ENCODE data around the gene IL21.
"Not testable (repeated sequence)": the region's sequence is repeated elsewhere in the genome, so short reads cannot be mapped to it uniquely, and the experiment has no call there.

The IL21 gene

GRCh38 chr4:122661176-122662160, 40.6 kb upstream of the IL21 start:
- Histone ChIP-seq H3K27ac (ENCODE audit: insufficient read depth, low read length, poor library complexity, severe bottlenecking) (no peak overlapping the region), H3K36me3 (ENCODE audit: control insufficient read depth, insufficient read depth, low read length) (no peaks in the 10 kb centered on the region), H3K9me3 (ENCODE audit: control insufficient read depth, low read length) (no peaks in the 10 kb centered on the region), H3K4me1 (ENCODE audit: control insufficient read depth, insufficient read depth, low read length, poor library complexity, severe bottlenecking) (no peaks in the 10 kb centered on the region), H3K4me3 (ENCODE audit: insufficient read depth, low read depth, low read length, poor library complexity, severe bottlenecking) (no peak overlapping the region), H3K27me3 (replicated peaks; ENCODE audit: control insufficient read depth, insufficient read depth, low read length, poor library complexity, severe bottlenecking) (no peaks in the 10 kb centered on the region)
- no peak for DNase-seq

- no peak overlapping the region for H3K4me3 ChIP-seq (ENCODE audit: insufficient read depth, low read depth, low read length, poor library complexity, severe bottlenecking)
- H3K36me3 ChIP-seq (ENCODE audit: control insufficient read depth, insufficient read depth, low read length): no peaks in the 10 kb centered on the region
- no peaks in the 10 kb centered on the region for H3K4me1 ChIP-seq (ENCODE audit: control insufficient read depth, insufficient read depth, low read length, poor library complexity, severe bottlenecking)
- H3K9me3 ChIP-seq (ENCODE audit: control insufficient read depth, low read length): no peaks in the 10 kb centered on the region
- H3K27me3 ChIP-seq (replicated peaks; ENCODE audit: control insufficient read depth, insufficient read depth, low read length, poor library complexity, severe bottlenecking): no peaks in the 10 kb centered on the region
- no peak overlapping the region for H3K27ac ChIP-seq (ENCODE audit: insufficient read depth, low read length, poor library complexity, severe bottlenecking)
- DNase-seq: no peak
Observed at GRCh38 chr4:122658818-122659295, 38.0 kb upstream of the IL21 start.

- H3K27ac ChIP-seq (ENCODE audit: insufficient read depth, low read length, poor library complexity, severe bottlenecking): no peak overlapping the region
- no peaks in the 10 kb centered on the region for H3K9me3 ChIP-seq (ENCODE audit: control insufficient read depth, low read length)
- H3K4me3 ChIP-seq (ENCODE audit: insufficient read depth, low read depth, low read length, poor library complexity, severe bottlenecking): no peak overlapping the region
- no peaks in the 10 kb centered on the region for H3K4me1 ChIP-seq (ENCODE audit: control insufficient read depth, insufficient read depth, low read length, poor library complexity, severe bottlenecking)
- H3K27me3 ChIP-seq (replicated peaks; ENCODE audit: control insufficient read depth, insufficient read depth, low read length, poor library complexity, severe bottlenecking): no peaks in the 10 kb centered on the region
- H3K36me3 ChIP-seq (ENCODE audit: control insufficient read depth, insufficient read depth, low read length): no peaks in the 10 kb centered on the region
- no peak for DNase-seq
Observed at GRCh38 chr4:122658377-122658776, 37.5 kb upstream of the IL21 start.

GRCh38 chr4:122657553-122657952, 36.7 kb upstream of the IL21 start:
- H3K9me3 ChIP-seq (ENCODE audit: control insufficient read depth, low read length): no peaks in the 10 kb centered on the region

GRCh38 chr4:122656583-122656982, 35.7 kb upstream of the IL21 start:
- not testable (repeated sequence) for H3K4me1 ChIP-seq (ENCODE audit: control insufficient read depth, insufficient read depth, low read length, poor library complexity, severe bottlenecking); H3K27ac ChIP-seq (ENCODE audit: insufficient read depth, low read length, poor library complexity, severe bottlenecking); H3K9me3 ChIP-seq (ENCODE audit: control insufficient read depth, low read length); H3K4me3 ChIP-seq (ENCODE audit: insufficient read depth, low read depth, low read length, poor library complexity, severe bottlenecking); DNase-seq; H3K27me3 ChIP-seq (replicated peaks; ENCODE audit: control insufficient read depth, insufficient read depth, low read length, poor library complexity, severe bottlenecking); H3K36me3 ChIP-seq (ENCODE audit: control insufficient read depth, insufficient read depth, low read length)

More at GRCh38 chr4:122657553-122657952, 36.7 kb upstream of the IL21 start:
- H3K27me3 ChIP-seq (replicated peaks; ENCODE audit: control insufficient read depth, insufficient read depth, low read length, poor library complexity, severe bottlenecking): no peaks in the 10 kb centered on the region
- no peak for DNase-seq
- no peaks in the 10 kb centered on the region for H3K36me3 ChIP-seq (ENCODE audit: control insufficient read depth, insufficient read depth, low read length)
- H3K4me3 ChIP-seq (ENCODE audit: insufficient read depth, low read depth, low read length, poor library complexity, severe bottlenecking): no peak overlapping the region
- no peak overlapping the region for H3K27ac ChIP-seq (ENCODE audit: insufficient read depth, low read length, poor library complexity, severe bottlenecking)
- H3K4me1 ChIP-seq (ENCODE audit: control insufficient read depth, insufficient read depth, low read length, poor library complexity, severe bottlenecking): no peaks in the 10 kb centered on the region

GRCh38 chr4:122652379-122652778, 31.5 kb upstream of the IL21 start:
- H3K27ac ChIP-seq (ENCODE audit: insufficient read depth, low read length, poor library complexity, severe bottlenecking): no peak overlapping the region
- peak in 1 of 3 donors; percentile 41 for DNase-seq
- no peaks in the 10 kb centered on the region for H3K36me3 ChIP-seq (ENCODE audit: control insufficient read depth, insufficient read depth, low read length)
- no peaks in the 10 kb centered on the region for H3K9me3 ChIP-seq (ENCODE audit: control insufficient read depth, low read length)
- no peaks in the 10 kb centered on the region for H3K27me3 ChIP-seq (replicated peaks; ENCODE audit: control insufficient read depth, insufficient read depth, low read length, poor library complexity, severe bottlenecking)
- H3K4me1 ChIP-seq (ENCODE audit: control insufficient read depth, insufficient read depth, low read length, poor library complexity, severe bottlenecking): no peaks in the 10 kb centered on the region
- H3K4me3 ChIP-seq (ENCODE audit: insufficient read depth, low read depth, low read length, poor library complexity, severe bottlenecking): no peak overlapping the region

GRCh38 chr4:122650148-122650547, 29.3 kb upstream of the IL21 start:
- Histone ChIP-seq H3K36me3 (ENCODE audit: control insufficient read depth, insufficient read depth, low read length) (no peaks in the 10 kb centered on the region), H3K27ac (ENCODE audit: insufficient read depth, low read length, poor library complexity, severe bottlenecking) (no peak overlapping the region), H3K9me3 (ENCODE audit: control insufficient read depth, low read length) (no peaks in the 10 kb centered on the region), H3K4me3 (ENCODE audit: insufficient read depth, low read depth, low read length, poor library complexity, severe bottlenecking) (no peak overlapping the region), H3K27me3 (replicated peaks; ENCODE audit: control insufficient read depth, insufficient read depth, low read length, poor library complexity, severe bottlenecking) (no peaks in the 10 kb centered on the region), H3K4me1 (ENCODE audit: control insufficient read depth, insufficient read depth, low read length, poor library complexity, severe bottlenecking) (no peaks in the 10 kb centered on the region)
- no peak for DNase-seq

- H3K4me1 ChIP-seq (ENCODE audit: control insufficient read depth, insufficient read depth, low read length, poor library complexity, severe bottlenecking): no peaks in the 10 kb centered on the region
Observed at GRCh38 chr4:122647656-122648055, 26.8 kb upstream of the IL21 start.

GRCh38 chr4:122643257-122643656, 22.4 kb upstream of the IL21 start:
- DNase-seq: no peak
- no peaks in the 10 kb centered on the region for H3K4me1 ChIP-seq (ENCODE audit: control insufficient read depth, insufficient read depth, low read length, poor library complexity, severe bottlenecking)
- H3K4me3 ChIP-seq (ENCODE audit: insufficient read depth, low read depth, low read length, poor library complexity, severe bottlenecking): no peak overlapping the region
- no peaks in the 10 kb centered on the region for H3K36me3 ChIP-seq (ENCODE audit: control insufficient read depth, insufficient read depth, low read length)
- H3K27ac ChIP-seq (ENCODE audit: insufficient read depth, low read length, poor library complexity, severe bottlenecking): no peak overlapping the region
- no peaks in the 10 kb centered on the region for H3K27me3 ChIP-seq (replicated peaks; ENCODE audit: control insufficient read depth, insufficient read depth, low read length, poor library complexity, severe bottlenecking)
- no peaks in the 10 kb centered on the region for H3K9me3 ChIP-seq (ENCODE audit: control insufficient read depth, low read length)

More at GRCh38 chr4:122647656-122648055, 26.8 kb upstream of the IL21 start:
- Histone ChIP-seq H3K9me3 (ENCODE audit: control insufficient read depth, low read length) (no peaks in the 10 kb centered on the region), H3K36me3 (ENCODE audit: control insufficient read depth, insufficient read depth, low read length) (no peaks in the 10 kb centered on the region), H3K27ac (ENCODE audit: insufficient read depth, low read length, poor library complexity, severe bottlenecking) (no peak overlapping the region), H3K27me3 (replicated peaks; ENCODE audit: control insufficient read depth, insufficient read depth, low read length, poor library complexity, severe bottlenecking) (no peaks in the 10 kb centered on the region), H3K4me3 (ENCODE audit: insufficient read depth, low read depth, low read length, poor library complexity, severe bottlenecking) (no peak overlapping the region)
- no peak for DNase-seq

- Histone ChIP-seq H3K9me3 (ENCODE audit: control insufficient read depth, low read length) (no peaks in the 10 kb centered on the region), H3K27me3 (replicated peaks; ENCODE audit: control insufficient read depth, insufficient read depth, low read length, poor library complexity, severe bottlenecking) (no peaks in the 10 kb centered on the region), H3K4me3 (ENCODE audit: insufficient read depth, low read depth, low read length, poor library complexity, severe bottlenecking) (no peak overlapping the region), H3K27ac (ENCODE audit: insufficient read depth, low read length, poor library complexity, severe bottlenecking) (no peak overlapping the region), H3K36me3 (ENCODE audit: control insufficient read depth, insufficient read depth, low read length) (no peaks in the 10 kb centered on the region), H3K4me1 (ENCODE audit: control insufficient read depth, insufficient read depth, low read length, poor library complexity, severe bottlenecking) (no peaks in the 10 kb centered on the region)
- DNase-seq: no peak
Observed at GRCh38 chr4:122639181-122639580, 18.3 kb upstream of the IL21 start.
